Astrocyte (in vitro differentiated cells and primary cell): Measurements from ENCODE around the gene URB1.

Source experiments
- EZH2 ChIP-seq: IDR thresholded peaks from 2 replicates; pipeline ENCODE4 v1.6.1; 2012; ENCODE audit warnings: mild to moderate bottlenecking, low read length, inconsistent platforms; ENCODE audit not compliant: insufficient read depth
- TF ChIP-seq, protein P1 (sequence below): IDR thresholded peaks from 2 replicates; pipeline ENCODE4 v1.5.1; 2011; ENCODE audit warnings: low read depth, mild to moderate bottlenecking, inconsistent platforms, low read length, moderate library complexity; ENCODE audit not compliant: insufficient read depth

DNA sequence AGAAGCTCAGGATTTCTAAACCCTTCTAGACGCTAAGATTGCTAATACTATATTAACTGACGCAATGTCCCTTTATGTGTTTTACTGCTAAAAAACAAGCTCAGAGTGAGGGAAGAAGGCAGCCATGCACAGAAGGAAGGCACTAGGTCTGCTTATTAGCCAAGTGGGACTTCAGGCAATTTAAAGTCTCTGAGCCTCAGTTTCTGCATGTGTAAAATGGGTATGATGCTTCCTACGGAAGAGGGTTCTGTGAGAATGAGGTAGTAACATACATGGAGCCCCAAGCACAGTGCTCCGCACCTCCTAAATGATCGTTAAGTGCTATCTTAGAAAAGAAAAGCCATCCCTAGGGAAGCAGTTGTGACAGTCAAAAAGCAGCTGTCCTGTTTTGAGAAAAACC, 130.9 kb downstream of the URB1 start:
- TF ChIP-seq, protein P1, sequence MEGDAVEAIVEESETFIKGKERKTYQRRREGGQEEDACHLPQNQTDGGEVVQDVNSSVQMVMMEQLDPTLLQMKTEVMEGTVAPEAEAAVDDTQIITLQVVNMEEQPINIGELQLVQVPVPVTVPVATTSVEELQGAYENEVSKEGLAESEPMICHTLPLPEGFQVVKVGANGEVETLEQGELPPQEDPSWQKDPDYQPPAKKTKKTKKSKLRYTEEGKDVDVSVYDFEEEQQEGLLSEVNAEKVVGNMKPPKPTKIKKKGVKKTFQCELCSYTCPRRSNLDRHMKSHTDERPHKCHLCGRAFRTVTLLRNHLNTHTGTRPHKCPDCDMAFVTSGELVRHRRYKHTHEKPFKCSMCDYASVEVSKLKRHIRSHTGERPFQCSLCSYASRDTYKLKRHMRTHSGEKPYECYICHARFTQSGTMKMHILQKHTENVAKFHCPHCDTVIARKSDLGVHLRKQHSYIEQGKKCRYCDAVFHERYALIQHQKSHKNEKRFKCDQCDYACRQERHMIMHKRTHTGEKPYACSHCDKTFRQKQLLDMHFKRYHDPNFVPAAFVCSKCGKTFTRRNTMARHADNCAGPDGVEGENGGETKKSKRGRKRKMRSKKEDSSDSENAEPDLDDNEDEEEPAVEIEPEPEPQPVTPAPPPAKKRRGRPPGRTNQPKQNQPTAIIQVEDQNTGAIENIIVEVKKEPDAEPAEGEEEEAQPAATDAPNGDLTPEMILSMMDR = no peak
- no peak for TF ChIP-seq EZH2
